Karpas-422 (cell line): ENCODE measurements around the gene EWSR1. TPM values are rescaled to one million over a fixed set of nuclear protein-coding genes. Genes with fewer than 3 reads are reported as not detected.

ENCODE experiments used
- DNase-seq: peaks from one replicate; pipeline ENCODE4 v3.0.0-alpha.2; 2015
- H2AFZ ChIP-seq: fragments of 200-600 bp; sonication (generic); 2 replicates; pipeline ENCODE4 v1.6.1; 2014; ENCODE audit warnings: antibody characterized with exemption, low read length, mixed read lengths
- H3K27ac ChIP-seq: fragments of 200-600 bp; sonication (generic); 2 replicates; pipeline ENCODE4 v1.5.1; 2014; ENCODE audit warnings: mild to moderate bottlenecking, low read length, moderate library complexity
- H3K27me3 ChIP-seq: fragments of 200-600 bp; sonication (generic); 2 replicates; pipeline ENCODE4 v1.6.1; 2014; ENCODE audit warnings: low read length, mixed read lengths
- H3K36me3 ChIP-seq: fragments of 200-600 bp; sonication (generic); 2 replicates; pipeline ENCODE4 v1.6.1; 2014; ENCODE audit warnings: low read length, mixed read lengths; ENCODE audit not compliant: insufficient read depth
- H3K4me1 ChIP-seq: fragments of 200-600 bp; sonication (generic); 2 replicates; pipeline ENCODE4 v1.6.1; 2014; ENCODE audit warnings: mild to moderate bottlenecking, low read length, mixed read lengths
- H3K4me2 ChIP-seq: fragments of 200-600 bp; sonication (generic); 2 replicates; pipeline ENCODE4 v1.6.1; 2014; ENCODE audit warnings: low read length, low read depth, mild to moderate bottlenecking; ENCODE audit not compliant: poor library complexity, severe bottlenecking
- H3K4me3 ChIP-seq: fragments of 200-600 bp; sonication (generic); 2 replicates; pipeline ENCODE4 v1.5.1; 2014; ENCODE audit warnings: mild to moderate bottlenecking, antibody characterized with exemption, low read length, mixed read lengths
- H3K79me2 ChIP-seq: fragments of 200-600 bp; sonication (generic); 2 replicates; pipeline ENCODE4 v1.6.1; 2014; ENCODE audit warnings: mild to moderate bottlenecking, low read length, mixed read lengths
- H3K9ac ChIP-seq: fragments of 200-600 bp; sonication (generic); 2 replicates; pipeline ENCODE4 v1.6.0; 2014; ENCODE audit warnings: low read length
- H3K9me2 ChIP-seq: fragments of 200-600 bp; sonication (generic), shearing (Covaris generic); replicated peaks from 2 replicates; pipeline ENCODE4 v1.6.0; 2014; ENCODE audit warnings: mild to moderate bottlenecking, low read length, moderate library complexity; ENCODE audit not compliant: insufficient read depth
- H3K9me3 ChIP-seq: fragments of 300-700, 200-600 bp; sonication (generic); 2 replicates; pipeline ENCODE4 v1.6.1; 2014; ENCODE audit warnings: low read length, mixed read lengths
- H4K20me1 ChIP-seq: fragments of 200-600 bp; sonication (generic); 2 replicates; pipeline ENCODE4 v1.6.1; 2014; ENCODE audit warnings: mild to moderate bottlenecking, antibody characterized with exemption, low read length, low read depth; ENCODE audit not compliant: insufficient read depth
- total RNA-seq: library from RNA; depleted of rRNA; stranded (reverse); fragments of >200 nt; shearing (Covaris generic); gene quantifications from 2 replicates; pipeline ENCODE4 v1.2.3, GENCODE V29; 2014; ENCODE audit warnings: low replicate concordance

Gene EWSR1
- total RNA-seq, 1 experiment from 2014 or later, result 309 TPM

DNA sequence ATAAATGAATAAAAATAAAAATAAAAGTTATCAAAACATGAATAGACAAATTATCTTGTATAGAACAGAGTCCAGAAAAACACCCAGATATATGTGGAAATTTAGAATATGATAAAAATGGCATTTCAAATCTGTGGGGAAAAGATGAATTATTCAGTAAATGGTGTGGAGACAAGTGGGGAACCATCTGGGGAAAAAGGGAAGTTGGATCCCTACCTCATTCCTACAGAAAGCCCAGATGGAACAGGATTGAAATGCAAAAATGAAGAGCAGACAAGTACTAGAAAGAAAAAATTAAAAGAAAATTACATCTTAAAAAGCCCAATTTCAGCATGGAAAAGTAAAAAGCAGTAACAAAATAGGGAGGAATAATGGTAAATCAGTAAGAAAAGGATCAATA lies 55.6 kb downstream of the EWSR1 start:
- Histone ChIP-seq H3K9me3 (no peaks in the 10 kb centered on the region), H4K20me1 (no peaks in the 10 kb centered on the region), H3K27me3 (no peaks in the 10 kb centered on the region), H3K9ac (no peak overlapping the region), H3K4me2 (no peak overlapping the region), H3K4me3 (no peak overlapping the region), H2AFZ (no peak overlapping the region), H3K9me2 (no peaks in the 10 kb centered on the region), H3K36me3 (no peaks in the 10 kb centered on the region), H3K79me2 (no peaks in the 10 kb centered on the region), H3K4me1 (no peaks in the 10 kb centered on the region), H3K27ac (no peak overlapping the region)
- DNase-seq, result no peak

DNA sequence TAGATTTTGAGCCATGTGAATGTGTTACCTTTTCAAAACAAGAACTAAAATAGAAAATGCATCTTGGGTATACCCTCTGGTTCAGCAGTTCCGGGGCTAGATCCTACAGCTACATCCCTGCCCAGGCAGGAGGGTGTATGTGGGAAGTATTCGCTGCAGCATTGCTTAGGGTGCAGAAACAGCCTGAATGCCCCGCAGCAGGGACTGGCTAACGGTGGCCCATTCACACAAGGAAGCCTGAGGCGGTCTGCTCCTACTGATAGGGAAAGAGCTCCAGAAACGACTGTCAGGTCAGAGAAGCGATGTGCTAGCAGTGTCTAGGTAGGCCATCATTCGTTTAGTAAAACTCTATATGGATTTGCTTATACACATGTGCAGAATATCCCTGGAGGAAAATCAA lies 57.3 kb downstream of the EWSR1 start:
- H3K4me3 ChIP-seq, result no peak overlapping the region
- no peaks in the 10 kb centered on the region for H3K4me1 ChIP-seq
- H3K9me3 ChIP-seq, result no peaks in the 10 kb centered on the region
- no peak overlapping the region for H3K9ac ChIP-seq
- H3K4me2 ChIP-seq, result no peak overlapping the region
- H2AFZ ChIP-seq, result no peak overlapping the region
- no peak for DNase-seq
- H3K79me2 ChIP-seq, result no peaks in the 10 kb centered on the region
- H3K36me3 ChIP-seq, result no peaks in the 10 kb centered on the region
- no peaks in the 10 kb centered on the region for H3K27me3 ChIP-seq
- H4K20me1 ChIP-seq, result no peaks in the 10 kb centered on the region
- H3K27ac ChIP-seq, result no peak overlapping the region
- H3K9me2 ChIP-seq, result no peaks in the 10 kb centered on the region

DNA sequence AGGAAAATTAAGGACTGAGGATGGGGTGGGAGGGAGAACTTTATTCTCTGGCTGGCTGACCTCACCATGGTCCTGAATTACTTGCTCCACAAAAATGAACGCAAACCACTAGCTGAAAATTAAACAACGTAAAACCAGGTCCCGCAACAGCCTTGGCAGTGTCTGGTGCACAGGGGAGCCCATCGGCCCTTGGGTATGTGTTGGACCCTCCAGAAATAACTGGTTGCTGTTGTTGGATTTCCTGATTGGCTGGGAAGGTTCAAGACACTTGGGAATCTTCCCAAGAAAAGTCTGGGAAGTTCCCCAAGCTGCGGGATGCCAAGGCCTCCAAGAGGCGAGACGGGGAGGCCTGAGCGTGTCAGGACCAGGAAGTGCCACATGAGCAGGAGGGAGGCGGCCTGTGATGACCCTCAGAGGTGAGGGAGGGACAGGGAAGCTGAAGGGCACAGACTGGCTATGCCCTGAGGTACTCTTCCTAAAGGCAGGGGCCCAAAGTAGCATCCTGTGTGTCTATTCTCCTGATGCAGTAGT lies 57.8 kb downstream of the EWSR1 start:
- Histone ChIP-seq H3K4me3 (no peak overlapping the region), H2AFZ (no peak overlapping the region), H3K9me3 (no peaks in the 10 kb centered on the region), H3K9ac (no peak overlapping the region), H3K36me3 (no peaks in the 10 kb centered on the region), H3K27ac (no peak overlapping the region), H3K4me1 (no peaks in the 10 kb centered on the region), H4K20me1 (no peaks in the 10 kb centered on the region), H3K79me2 (no peaks in the 10 kb centered on the region), H3K9me2 (no peaks in the 10 kb centered on the region), H3K4me2 (no peak overlapping the region), H3K27me3 (no peaks in the 10 kb centered on the region)
- DNase-seq, result no peak

DNA sequence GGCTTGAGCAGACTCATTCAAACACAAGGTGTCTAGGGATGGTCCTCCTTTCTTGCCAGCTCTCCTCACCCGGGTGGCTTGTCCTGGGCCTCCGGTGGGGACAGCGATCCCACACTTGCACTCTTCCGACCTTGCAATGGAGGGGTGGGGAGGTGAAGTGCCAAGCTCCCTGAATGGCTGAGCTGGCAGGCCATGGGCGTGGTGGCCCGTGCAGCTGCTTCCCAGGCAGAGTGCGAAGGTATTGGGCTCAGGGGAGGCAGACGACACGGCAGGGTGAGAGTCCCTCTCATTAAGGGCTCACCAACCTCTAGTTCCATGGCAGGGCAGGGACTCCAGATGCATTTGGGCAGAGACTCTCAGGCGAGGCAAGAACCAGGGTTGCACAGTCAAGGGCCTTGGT lies 58.4 kb downstream of the EWSR1 start:
- no peaks in the 10 kb centered on the region for H3K9me2 ChIP-seq
- no peaks in the 10 kb centered on the region for H4K20me1 ChIP-seq
- H3K9ac ChIP-seq, result no peak overlapping the region
- H3K4me3 ChIP-seq, result no peak overlapping the region
- H3K79me2 ChIP-seq, result no peaks in the 10 kb centered on the region
- no peak overlapping the region for H3K27ac ChIP-seq
- H3K9me3 ChIP-seq, result no peaks in the 10 kb centered on the region
- 0 out of 2 replicates have a peak, but pooled peaks cover 3% of the 10 kb centered on the region for H3K36me3 ChIP-seq
- H2AFZ ChIP-seq, result no peak overlapping the region
- no peak overlapping the region for H3K4me2 ChIP-seq
- H3K4me1 ChIP-seq, result no peaks in the 10 kb centered on the region
- no peaks in the 10 kb centered on the region for H3K27me3 ChIP-seq
- no peak for DNase-seq

DNA sequence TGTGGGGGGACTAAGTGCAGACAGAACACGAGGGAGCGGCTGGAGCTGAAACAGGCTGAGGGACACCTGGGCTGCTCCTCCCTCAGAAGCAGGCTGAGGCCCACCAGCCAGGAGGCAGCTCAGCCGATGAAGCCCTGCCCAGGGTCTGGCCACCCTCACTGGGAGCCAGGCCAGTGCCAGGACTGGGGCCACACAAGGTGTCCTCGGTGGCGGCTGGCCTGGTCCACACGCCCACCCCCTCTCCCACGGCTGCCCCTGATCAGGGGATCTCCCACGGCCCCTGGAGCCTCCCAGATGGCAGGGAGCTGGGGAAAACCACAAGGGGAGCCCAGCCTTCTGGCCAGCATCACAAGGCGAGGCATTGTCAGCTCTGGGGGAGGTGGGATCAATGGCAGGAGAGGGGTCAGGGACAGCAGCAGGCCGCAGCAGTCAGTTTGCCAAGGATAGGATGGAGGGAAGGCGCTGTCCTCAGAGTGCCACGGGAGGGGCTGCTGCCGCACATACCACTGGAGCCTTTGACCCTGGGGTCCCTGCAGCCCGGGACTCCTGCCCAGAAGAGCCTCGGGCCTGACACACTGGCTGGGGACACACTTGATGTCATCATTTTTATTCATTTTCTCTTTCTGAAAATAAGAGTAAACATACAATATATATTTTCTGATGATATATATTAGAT lies 59.2 kb downstream of the EWSR1 start:
- Histone ChIP-seq H3K4me3 (no peak overlapping the region), H3K9me3 (no peaks in the 10 kb centered on the region), H3K27ac (no peak overlapping the region), H4K20me1 (no peaks in the 10 kb centered on the region), H3K79me2 (no peaks in the 10 kb centered on the region), H3K9ac (no peak overlapping the region), H3K27me3 (no peaks in the 10 kb centered on the region), H3K4me1 (no peaks in the 10 kb centered on the region), H3K9me2 (no peaks in the 10 kb centered on the region), H3K4me2 (no peak overlapping the region), H2AFZ (no peak overlapping the region), H3K36me3 (0 out of 2 replicates have a peak, but pooled peaks cover 3% of the 10 kb centered on the region)
- no peak for DNase-seq

DNA sequence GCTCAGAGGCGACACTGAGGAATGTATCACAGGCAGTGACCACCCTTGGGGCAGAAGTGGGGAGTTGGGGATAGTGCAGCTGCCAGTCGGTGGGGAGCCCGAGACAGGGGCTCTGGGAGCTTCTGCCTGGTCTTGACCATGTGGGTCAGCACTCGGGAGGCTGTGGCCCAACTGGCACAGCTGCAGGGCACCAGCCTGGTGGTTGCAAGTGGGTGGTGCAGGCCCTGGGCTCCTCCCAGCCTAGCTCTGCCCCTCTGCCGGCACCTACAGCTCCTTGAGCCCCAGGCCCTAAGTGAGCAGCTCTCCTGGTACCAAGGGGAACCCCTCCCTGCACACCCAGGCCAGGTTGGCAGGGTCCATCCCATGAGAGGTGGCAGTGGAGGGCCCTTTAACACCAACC lies 60.0 kb downstream of the EWSR1 start:
- Histone ChIP-seq H3K4me1 (no peaks in the 10 kb centered on the region), H3K4me3 (no peak overlapping the region), H3K79me2 (no peaks in the 10 kb centered on the region), H3K9me3 (no peaks in the 10 kb centered on the region), H3K27me3 (no peaks in the 10 kb centered on the region), H3K27ac (no peak overlapping the region), H3K4me2 (no peak overlapping the region), H3K9ac (no peak overlapping the region), H2AFZ (no peak overlapping the region), H3K36me3 (0 out of 2 replicates have a peak, but pooled peaks cover 3% of the 10 kb centered on the region), H4K20me1 (no peaks in the 10 kb centered on the region), H3K9me2 (no peaks in the 10 kb centered on the region)
- no peak for DNase-seq

DNA sequence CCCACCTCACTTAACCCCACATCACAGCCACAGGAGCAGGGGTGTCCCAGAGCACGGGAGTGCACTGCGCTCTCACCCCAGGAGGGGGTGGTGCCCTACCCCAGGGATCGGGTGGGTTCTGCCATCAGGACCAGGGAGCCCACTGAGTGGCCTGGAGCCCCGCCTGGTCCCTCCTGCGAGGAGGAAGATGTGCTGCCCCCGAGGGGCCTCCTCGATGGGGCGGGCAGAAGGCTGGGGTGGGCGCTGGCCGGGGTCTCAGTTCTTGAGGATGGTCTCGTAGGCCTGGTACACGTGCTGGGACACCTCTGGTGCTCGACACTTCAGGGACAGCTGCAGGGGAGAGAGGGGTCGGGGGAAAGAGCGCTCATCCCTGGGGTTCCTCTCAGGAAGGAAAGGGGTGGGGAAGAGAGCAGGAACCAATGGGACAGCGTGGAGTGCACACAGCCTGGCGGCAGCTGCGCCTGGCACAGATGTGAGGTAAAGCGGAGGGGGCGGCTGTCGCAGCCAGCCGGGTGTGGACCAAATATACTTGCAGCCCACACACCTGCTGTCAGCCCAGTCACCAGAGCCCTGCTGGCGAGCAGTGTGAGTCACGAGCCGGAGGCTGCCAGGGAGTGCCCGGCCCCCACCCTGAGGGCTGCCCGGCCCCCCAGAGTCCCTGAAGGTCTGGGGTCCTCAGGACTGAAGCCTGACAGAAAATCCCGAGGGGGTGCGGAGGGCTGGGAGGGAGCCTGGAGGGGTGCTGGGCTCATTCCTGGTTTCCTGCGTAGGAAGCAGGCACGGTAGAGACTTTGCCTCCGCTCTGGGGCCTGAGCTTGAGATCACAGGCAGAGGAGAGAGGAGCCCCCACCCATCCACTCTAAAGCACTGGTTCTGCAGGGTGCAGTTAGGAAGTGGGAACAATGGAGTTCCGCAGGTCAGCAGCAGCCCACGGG lies 60.8 kb downstream of the EWSR1 start:
- Histone ChIP-seq H4K20me1 (no peaks in the 10 kb centered on the region), H3K4me1 (no peaks in the 10 kb centered on the region), H3K27me3 (no peaks in the 10 kb centered on the region), H3K9me2 (no peaks in the 10 kb centered on the region), H3K9me3 (no peaks in the 10 kb centered on the region), H3K79me2 (no peaks in the 10 kb centered on the region), H3K36me3 (0 out of 2 replicates have a peak, but pooled peaks cover 3% of the 10 kb centered on the region), H3K4me2 (no peak overlapping the region), H3K4me3 (no peak overlapping the region), H2AFZ (no peak overlapping the region), H3K9ac (no peak overlapping the region), H3K27ac (no peak overlapping the region)
- DNase-seq, result no peak

DNA sequence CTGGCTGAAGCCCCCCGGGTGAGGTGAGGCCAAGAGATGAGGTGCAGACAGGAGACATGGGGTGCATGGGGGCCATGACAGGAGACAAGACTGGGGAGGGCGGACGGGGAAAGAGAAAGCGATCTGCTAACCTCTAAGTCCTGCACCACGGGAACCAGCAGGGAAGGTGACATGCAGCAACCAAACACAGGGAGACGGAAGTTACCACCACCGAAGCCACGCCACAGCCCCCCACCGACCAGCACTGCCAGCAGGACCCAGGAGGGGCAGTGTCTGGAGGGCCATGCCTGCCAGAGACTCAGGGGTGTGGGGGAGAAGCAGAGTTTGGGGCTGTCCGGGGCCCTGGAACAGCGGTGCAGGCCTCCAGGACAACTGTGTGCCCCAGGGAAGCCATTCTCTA lies 61.5 kb downstream of the EWSR1 start:
- H3K36me3 ChIP-seq, result 0 out of 2 replicates have a peak, but pooled peaks cover 3% of the 10 kb centered on the region

More for the DNA sequence above, 61.5 kb downstream of the EWSR1 start:
- H3K9me3 ChIP-seq, result no peaks in the 10 kb centered on the region
- H2AFZ ChIP-seq, result no peak overlapping the region
- H3K4me3 ChIP-seq, result no peak overlapping the region
- H4K20me1 ChIP-seq, result no peaks in the 10 kb centered on the region
- no peak for DNase-seq
- H3K27me3 ChIP-seq, result no peaks in the 10 kb centered on the region
- no peak overlapping the region for H3K27ac ChIP-seq
- H3K9ac ChIP-seq, result no peak overlapping the region
- H3K9me2 ChIP-seq, result no peaks in the 10 kb centered on the region
- H3K4me1 ChIP-seq, result no peaks in the 10 kb centered on the region
- H3K79me2 ChIP-seq, result no peaks in the 10 kb centered on the region
- H3K4me2 ChIP-seq, result no peak overlapping the region
